LoVo (cell line): ENCODE data around the gene GRB10.

Experiments used
- DNase-seq: peaks from one replicate; pipeline ENCODE4 v3.0.0-alpha.2; 2016; ENCODE audit warnings: low spot score

GRB10 gene

GRCh38 chr7:50688226-50688590 is 94.5 kb downstream of the GRB10 start:
- DNase-seq = no peak

GRCh38 chr7:50687575-50688225 is 95.0 kb downstream of the GRB10 start:
- no peak for DNase-seq

- no peak for DNase-seq
Observed at GRCh38 chr7:50687096-50687495, 95.6 kb downstream of the GRB10 start.

- no peak for DNase-seq
Observed at GRCh38 chr7:50685135-50686065, 97.3 kb downstream of the GRB10 start.

GRCh38 chr7:50684713-50685075 is 98.0 kb downstream of the GRB10 start:
- DNase-seq = no peak

- DNase-seq = no peak
Observed at GRCh38 chr7:50684011-50684712, 98.5 kb downstream of the GRB10 start.

GRCh38 chr7:50682573-50682972 is 100.1 kb downstream of the GRB10 start:
- DNase-seq = no peak

- DNase-seq = no peak
Observed at GRCh38 chr7:50682079-50682478, 100.6 kb downstream of the GRB10 start.

GRCh38 chr7:50681432-50682045 is 101.2 kb downstream of the GRB10 start:
- DNase-seq = no peak

- peak; percentile 9 for DNase-seq
Observed at GRCh38 chr7:50679218-50680007, 103.3 kb downstream of the GRB10 start.

- no peak for DNase-seq
Observed at GRCh38 chr7:50678586-50678985, 104.1 kb downstream of the GRB10 start.

- no peak for DNase-seq
Observed at GRCh38 chr7:50677638-50677996, 105.1 kb downstream of the GRB10 start.

GRCh38 chr7:50676740-50677637 is 105.7 kb downstream of the GRB10 start:
- no peak for DNase-seq

- no peak for DNase-seq
Observed at GRCh38 chr7:50676079-50676478, 106.6 kb downstream of the GRB10 start.

- DNase-seq = no peak
Observed at GRCh38 chr7:50674896-50675835, 107.5 kb downstream of the GRB10 start.

GRCh38 chr7:50674299-50674698 is 108.4 kb downstream of the GRB10 start:
- DNase-seq = no peak

GRCh38 chr7:50673096-50673495 is 109.6 kb downstream of the GRB10 start:
- DNase-seq = no peak

GRCh38 chr7:50672045-50672444 is 110.7 kb downstream of the GRB10 start:
- DNase-seq = no peak

GRCh38 chr7:50671386-50671785 is 111.3 kb downstream of the GRB10 start:
- DNase-seq = no peak

GRCh38 chr7:50669890-50670289 is 112.8 kb downstream of the GRB10 start:
- DNase-seq = no peak
